Measurements from ENCODE around the gene CPSF7.

CPSF7 gene

DNA sequence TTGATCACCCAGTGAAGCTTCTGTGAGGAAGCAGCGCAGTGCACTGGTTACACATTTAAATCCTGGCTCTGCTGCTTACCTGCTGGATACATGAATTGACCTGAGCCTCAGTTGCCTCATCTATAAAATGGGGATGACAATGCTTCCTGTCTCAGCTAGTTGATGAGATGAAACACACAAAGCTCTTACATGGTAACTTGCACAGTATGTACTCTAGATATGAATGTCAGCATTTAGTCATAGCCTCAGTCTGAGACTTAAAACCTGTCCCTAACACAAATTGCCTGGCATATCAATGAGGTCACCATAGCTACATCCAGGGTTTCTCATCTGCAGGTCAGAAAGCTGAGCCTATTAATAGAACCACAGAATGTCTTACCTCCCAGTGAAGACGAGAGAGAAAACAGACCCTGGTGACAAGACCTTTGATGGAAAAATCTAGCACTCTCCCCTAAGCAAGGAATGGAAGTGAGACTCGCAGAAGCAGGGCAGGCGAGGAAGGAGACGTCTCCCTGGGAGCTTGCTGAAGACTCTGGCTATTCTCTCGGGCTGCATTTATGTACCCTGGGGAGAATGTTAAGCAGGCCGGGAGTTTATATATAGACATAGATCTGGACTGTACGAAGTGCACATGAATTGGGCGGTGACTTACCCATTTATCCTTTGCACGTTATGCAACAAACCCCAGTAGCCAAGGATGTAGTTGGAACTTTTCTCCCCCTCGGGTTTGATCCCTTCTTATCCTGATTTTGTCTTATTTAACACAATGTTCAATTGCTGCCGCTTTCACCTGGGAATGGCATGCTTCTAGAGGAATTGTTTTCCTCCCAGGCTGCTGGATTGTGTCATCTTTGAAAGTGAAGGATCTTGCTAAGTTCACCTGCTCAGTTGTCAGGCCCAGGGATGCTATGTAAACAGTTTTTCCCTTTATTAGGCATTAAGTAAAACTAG is 18.1 kb upstream of the CPSF7 start:
- Mint-ChIP-seq H3K27me3 (ENCODE audit: low read depth) (no peaks in the 10 kb centered on the region), H3K36me3 (ENCODE audit: low read depth) (peaks cover 57% of the 10 kb centered on the region), H3K9me3 (peaks cover 4% of the 10 kb centered on the region), H3K4me3 (no peak overlapping the region), H3K27ac (no peak overlapping the region), H3K4me1 (peaks cover 23% of the 10 kb centered on the region)
- TF ChIP-seq CTCF (IDR thresholded peaks at IDR 0.05; ENCODE audit: unreplicated experiment in 3 of 3) = no peak

DNA sequence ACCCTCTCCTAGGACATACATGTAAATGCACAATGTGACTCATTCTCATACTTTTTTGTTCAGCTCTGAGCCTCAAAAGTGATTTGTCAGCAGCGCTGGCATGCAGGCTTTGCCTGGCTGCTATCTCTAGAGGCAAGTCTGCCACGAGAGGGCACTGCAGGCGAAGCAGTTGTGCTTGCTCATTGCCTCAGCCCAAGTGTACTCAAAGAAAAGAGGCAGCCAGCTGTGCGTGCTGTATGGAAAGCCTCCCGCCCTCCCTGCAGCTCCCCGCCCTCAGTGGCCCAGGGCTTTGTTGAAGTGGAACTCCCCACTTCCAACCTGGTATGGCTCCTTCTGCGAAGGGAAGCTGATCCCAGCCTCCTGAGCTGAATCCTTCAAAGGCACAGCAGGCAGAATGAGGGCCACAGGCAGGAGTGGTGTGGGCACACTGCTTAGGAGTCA is 16.5 kb upstream of the CPSF7 start:
- TF ChIP-seq CTCF (IDR thresholded peaks at IDR 0.05; ENCODE audit: unreplicated experiment in 3 of 3) = peak; percentile 87 to 90 (median 88)
- peak overlapping the region; percentile 42 to 58 (median 57) for H3K27ac Mint-ChIP-seq
- peaks cover 23% of the 10 kb centered on the region for H3K4me1 Mint-ChIP-seq
- peaks cover 66% of the 10 kb centered on the region for H3K36me3 Mint-ChIP-seq (ENCODE audit: low read depth)
- no peaks in the 10 kb centered on the region for H3K27me3 Mint-ChIP-seq (ENCODE audit: low read depth)
- H3K9me3 Mint-ChIP-seq = peaks cover 4% of the 10 kb centered on the region
- H3K4me3 Mint-ChIP-seq = no peak overlapping the region

GRCh38 chr11:61445516-61445915 is 15.7 kb upstream of the CPSF7 start:
- peaks cover 23% of the 10 kb centered on the region for H3K4me1 Mint-ChIP-seq
- peaks cover 71% of the 10 kb centered on the region for H3K36me3 Mint-ChIP-seq (ENCODE audit: low read depth)
- peak overlapping the region in 1 of 3 experiments; percentile 7 for H3K4me3 Mint-ChIP-seq
- H3K9me3 Mint-ChIP-seq = peaks cover 4% of the 10 kb centered on the region
- TF ChIP-seq CTCF (IDR thresholded peaks at IDR 0.05; ENCODE audit: unreplicated experiment in 3 of 3) = no peak
- peak overlapping the region; percentile 42 to 58 (median 57) for H3K27ac Mint-ChIP-seq
- no peaks in the 10 kb centered on the region for H3K27me3 Mint-ChIP-seq (ENCODE audit: low read depth)

DNA sequence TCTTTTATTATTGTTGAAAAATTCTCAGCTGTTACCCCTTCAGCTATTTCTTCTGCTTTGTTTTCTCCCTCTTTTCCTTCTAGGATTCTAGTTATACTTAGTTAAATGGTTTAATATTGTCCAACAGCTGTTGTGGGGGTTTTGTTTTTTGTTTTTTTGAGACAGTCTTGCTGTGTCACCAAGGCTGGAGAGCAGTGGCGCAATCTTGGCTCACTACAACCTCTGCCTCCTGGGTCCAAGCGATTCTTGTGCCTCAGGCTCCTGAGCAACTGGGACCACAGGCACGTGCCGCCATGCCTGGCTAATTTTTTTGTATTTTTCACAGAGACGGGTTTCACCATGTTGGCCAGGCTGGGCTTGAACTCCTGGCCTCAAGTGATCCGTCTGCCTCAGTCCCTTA is 12.8 kb upstream of the CPSF7 start:
- Mint-ChIP-seq H3K27ac (no peak overlapping the region), H3K36me3 (ENCODE audit: low read depth) (peaks cover 75% of the 10 kb centered on the region), H3K9me3 (peaks cover 4% of the 10 kb centered on the region), H3K27me3 (ENCODE audit: low read depth) (no peaks in the 10 kb centered on the region), H3K4me1 (peaks cover 23% of the 10 kb centered on the region), H3K4me3 (no peak overlapping the region)
- no peak for TF ChIP-seq CTCF (IDR thresholded peaks at IDR 0.05; ENCODE audit: unreplicated experiment in 3 of 3)

- Mint-ChIP-seq H3K27me3 (ENCODE audit: low read depth) (no peaks in the 10 kb centered on the region), H3K4me3 (no peak overlapping the region), H3K4me1 (peaks cover 7% of the 10 kb centered on the region), H3K36me3 (ENCODE audit: low read depth) (peaks cover 75% of the 10 kb centered on the region), H3K27ac (no peak overlapping the region), H3K9me3 (peaks cover 4% of the 10 kb centered on the region)
- no peak for TF ChIP-seq CTCF (IDR thresholded peaks at IDR 0.05; ENCODE audit: unreplicated experiment in 3 of 3)
Measured at GRCh38 chr11:61439615-61440014, 9.8 kb upstream of the CPSF7 start.
